Measurements from ENCODE around the gene RANBP9. TPM values are rescaled to one million over a fixed set of nuclear protein-coding genes. Genes with fewer than 3 reads are reported as not detected.

Gene RANBP9
- total and polyA plus RNA-seq, 4 donors = 16.6 to 50.4 (median 25.5) TPM

- H3K9ac ChIP-seq (ENCODE audit: insufficient read depth in 1 of 2, low read length in 2 of 2) = no peak overlapping the region
- H3K27me3 ChIP-seq (ENCODE audit: control insufficient read depth in 3 of 3, insufficient read depth in 3 of 3, low read length in 2 of 3) = no peaks in the 10 kb centered on the region
- no peak overlapping the region for H3K4me3 ChIP-seq
- no peak for ATAC-seq (ENCODE audit: insufficient read depth, low FRiP score)
- peaks cover 0 to 12% (median 0%) of the 10 kb centered on the region in 5 donors for H3K4me1 ChIP-seq (ENCODE audit: control insufficient read depth in 5 of 5, insufficient read depth in 5 of 5, low read length in 5 of 5)
- 94 to 98% methylated on average over 2 of the region's 2 CpGs for WGBS, 2 donors
- no peaks in the 10 kb centered on the region for H3K36me3 ChIP-seq (ENCODE audit: control insufficient read depth in 4 of 4, insufficient read depth in 4 of 4, low read length in 4 of 4)
- H3K27ac ChIP-seq (ENCODE audit: low read depth in 1 of 2, low read length in 1 of 2) = no peak overlapping the region
- TF ChIP-seq CTCF (IDR thresholded peaks at IDR 0.05; ENCODE audit: control extremely low read depth, extremely low read depth) = no peak
- peaks cover 0 to 9% (median 0%) of the 10 kb centered on the region in 4 donors for H3K9me3 ChIP-seq (ENCODE audit: control insufficient read depth in 4 of 4, insufficient read depth in 3 of 4, low read length in 3 of 4)
- DNase-seq = no peak
These were observed 31.6 kb downstream of the RANBP9 start for GRCh38 chr6:13679996-13680395.

GRCh38 chr6:13678255-13678983, 33.2 kb downstream of the RANBP9 start:
- H3K27me3 ChIP-seq (ENCODE audit: control insufficient read depth in 3 of 3, insufficient read depth in 3 of 3, low read length in 2 of 3) = no peaks in the 10 kb centered on the region
- WGBS, 2 donors = 50 to 53% methylated on average over 4 of the region's 4 CpGs
- TF ChIP-seq CTCF (IDR thresholded peaks at IDR 0.05; ENCODE audit: control extremely low read depth, extremely low read depth) = no peak
- no peaks in the 10 kb centered on the region for H3K36me3 ChIP-seq (ENCODE audit: control insufficient read depth in 4 of 4, insufficient read depth in 4 of 4, low read length in 4 of 4)
- H3K4me1 ChIP-seq (ENCODE audit: control insufficient read depth in 5 of 5, insufficient read depth in 5 of 5, low read length in 5 of 5) = peaks cover 0 to 7% (median 0%) of the 10 kb centered on the region in 5 donors
- DNase-seq (no peak), ATAC-seq (ENCODE audit: insufficient read depth, low FRiP score) (no peak)
- no peak overlapping the region for H3K27ac ChIP-seq (ENCODE audit: low read depth in 1 of 2, low read length in 1 of 2)
- peaks cover 0 to 9% (median 0%) of the 10 kb centered on the region in 4 donors for H3K9me3 ChIP-seq (ENCODE audit: control insufficient read depth in 4 of 4, insufficient read depth in 3 of 4, low read length in 3 of 4)
- H3K9ac ChIP-seq (ENCODE audit: insufficient read depth in 1 of 2, low read length in 2 of 2) = no peak overlapping the region
- H3K4me3 ChIP-seq = no peak overlapping the region

- Histone ChIP-seq H3K27ac (ENCODE audit: low read depth in 1 of 2, low read length in 1 of 2) (no peak overlapping the region), H3K36me3 (ENCODE audit: control insufficient read depth in 4 of 4, insufficient read depth in 4 of 4, low read length in 4 of 4) (no peaks in the 10 kb centered on the region), H3K27me3 (ENCODE audit: control insufficient read depth in 3 of 3, insufficient read depth in 3 of 3, low read length in 2 of 3) (no peaks in the 10 kb centered on the region), H3K9ac (ENCODE audit: insufficient read depth in 1 of 2, low read length in 2 of 2) (no peak overlapping the region), H3K4me1 (ENCODE audit: control insufficient read depth in 5 of 5, insufficient read depth in 5 of 5, low read length in 5 of 5) (peaks cover 0 to 7% (median 0%) of the 10 kb centered on the region in 5 donors), H3K9me3 (ENCODE audit: control insufficient read depth in 4 of 4, insufficient read depth in 3 of 4, low read length in 3 of 4) (peaks cover 0 to 9% (median 0%) of the 10 kb centered on the region in 4 donors), H3K4me3 (no peak overlapping the region)
- DNase-seq = no peak
- no peak for ATAC-seq (ENCODE audit: insufficient read depth, low FRiP score)
- WGBS, 2 donors = 66 to 78% methylated on average over 3 of the region's 3 CpGs
- TF ChIP-seq CTCF (IDR thresholded peaks at IDR 0.05; ENCODE audit: control extremely low read depth, extremely low read depth) = no peak
These were observed 33.8 kb downstream of the RANBP9 start for GRCh38 chr6:13677878-13678254.

Measured in lung (tissue), 12 donors.